H9 (cell line): Measurements from ENCODE around the gene MNAT1. TPM values are rescaled to one million over a fixed set of nuclear protein-coding genes. Genes with fewer than 3 reads are reported as not detected.

ENCODE experiments used
- DNase-seq: peaks from one replicate; pipeline ENCODE4 v3.0.0-alpha.2; 2017
- H2AFZ ChIP-seq: one replicate; pipeline ENCODE4 v1.6.1; 2013; ENCODE audit warnings: mild to moderate bottlenecking, low read length, control low read depth, moderate library complexity
- H2AK5ac ChIP-seq: 2 replicates; pipeline ENCODE4 v1.6.1; 2013; ENCODE audit warnings: low read length, control low read depth, mixed read lengths; ENCODE audit not compliant: insufficient read length
- H2BK120ac ChIP-seq: one replicate; pipeline ENCODE4 v1.6.1; 2013; ENCODE audit warnings: low read depth, mild to moderate bottlenecking, low read length, control low read depth, inconsistent platforms; ENCODE audit not compliant: poor library complexity, severe bottlenecking
- H2BK12ac ChIP-seq: 2 replicates; pipeline ENCODE4 v1.6.1; 2013; ENCODE audit warnings: low read length, control low read depth, mixed read lengths, low read depth; ENCODE audit not compliant: insufficient read length
- H2BK15ac ChIP-seq: 2 replicates; pipeline ENCODE4 v1.6.1; 2013; ENCODE audit warnings: low read depth, low read length, control low read depth
- H2BK20ac ChIP-seq: one replicate; pipeline ENCODE4 v1.6.1; 2013; ENCODE audit warnings: low read depth, mild to moderate bottlenecking, low read length, control low read depth, inconsistent platforms; ENCODE audit not compliant: poor library complexity, severe bottlenecking
- H2BK5ac ChIP-seq: 2 replicates; pipeline ENCODE4 v1.6.1; 2013; ENCODE audit warnings: low read length, control low read depth, mixed read lengths; ENCODE audit not compliant: insufficient read length
- H3K14ac ChIP-seq: 2 replicates; pipeline ENCODE4 v1.6.1; 2013; ENCODE audit warnings: low read length, control low read depth; ENCODE audit not compliant: insufficient read depth
- H3K18ac ChIP-seq: 2 replicates; pipeline ENCODE4 v1.6.1; 2013; ENCODE audit warnings: low read depth, mild to moderate bottlenecking, mixed read lengths, low read length, control low read depth; ENCODE audit not compliant: insufficient read length
- H3K23ac ChIP-seq: 2 replicates; pipeline ENCODE4 v1.6.1; 2013; ENCODE audit warnings: low read length, control low read depth, mixed read lengths, low read depth; ENCODE audit not compliant: insufficient read length
- H3K23me2 ChIP-seq: 2 replicates; pipeline ENCODE4 v1.6.1; 2013; ENCODE audit warnings: low read depth, mild to moderate bottlenecking, mixed read lengths, low read length, control low read depth; ENCODE audit not compliant: insufficient read length, poor library complexity, severe bottlenecking
- H3K27ac ChIP-seq: 2 replicates; pipeline ENCODE4 v1.5.1; 2013; ENCODE audit warnings: low read length, control low read depth, mixed read lengths, low read depth; ENCODE audit not compliant: insufficient read length
- H3K27me3 ChIP-seq: 2 replicates; pipeline ENCODE4 v1.6.1; 2013; ENCODE audit warnings: low read length, control low read depth, inconsistent platforms; ENCODE audit not compliant: insufficient read depth
- H3K4ac ChIP-seq: 2 replicates; pipeline ENCODE4 v1.6.1; 2013; ENCODE audit warnings: low read depth, mild to moderate bottlenecking, control low read depth, inconsistent platforms, low read length, moderate library complexity
- H3K4me1 ChIP-seq: 2 replicates; pipeline ENCODE4 v1.6.1; 2013; ENCODE audit warnings: low read length, control low read depth, inconsistent platforms; ENCODE audit not compliant: insufficient read depth
- H3K4me2 ChIP-seq: 2 replicates; pipeline ENCODE4 v1.6.1; 2013; ENCODE audit warnings: low read length, control low read depth, mixed read lengths; ENCODE audit not compliant: insufficient read length, insufficient read depth
- H3K56ac ChIP-seq: 2 replicates; pipeline ENCODE4 v1.6.1; 2013; ENCODE audit warnings: low read depth, mild to moderate bottlenecking, mixed read lengths, low read length, control low read depth; ENCODE audit not compliant: insufficient read length
- H3K79me1 ChIP-seq: 2 replicates; pipeline ENCODE4 v1.6.1; 2013; ENCODE audit warnings: low read depth, mild to moderate bottlenecking, moderate library complexity, low read length, control low read depth, inconsistent platforms; ENCODE audit not compliant: insufficient read depth, poor library complexity, severe bottlenecking
- H3K79me2 ChIP-seq: 2 replicates; pipeline ENCODE4 v1.6.1; 2013; ENCODE audit warnings: low read length, control low read depth, inconsistent platforms; ENCODE audit not compliant: insufficient read depth
- H3K9ac ChIP-seq: 2 replicates; pipeline ENCODE4 v1.6.1; 2013; ENCODE audit warnings: low read length, control low read depth, mixed read lengths; ENCODE audit not compliant: insufficient read length; ENCODE audit errors: extremely low read depth
- H3K9me3 ChIP-seq: one replicate; pipeline ENCODE4 v1.6.1; 2013; ENCODE audit warnings: low read depth, low read length, inconsistent platforms; ENCODE audit not compliant: control insufficient read depth
- H3T11ph ChIP-seq: one replicate; pipeline ENCODE4 v1.6.1; 2013; ENCODE audit warnings: mild to moderate bottlenecking, low read length, control low read depth, inconsistent platforms
- H4K20me1 ChIP-seq: one replicate; pipeline ENCODE4 v1.6.1; 2013; ENCODE audit not compliant: control insufficient read depth, insufficient read length, insufficient read depth
- H4K5ac ChIP-seq: 2 replicates; pipeline ENCODE4 v1.6.1; 2013; ENCODE audit warnings: low read depth, mild to moderate bottlenecking, mixed read lengths, low read length, control low read depth; ENCODE audit not compliant: insufficient read length
- H4K8ac ChIP-seq: replicated peaks from 2 replicates; pipeline ENCODE4 v1.6.1; 2013; ENCODE audit warnings: low read length, control low read depth, mixed read lengths, low read depth; ENCODE audit not compliant: insufficient read length
- H4K91ac ChIP-seq: 2 replicates; pipeline ENCODE4 v1.6.1; 2013; ENCODE audit warnings: low read depth, mild to moderate bottlenecking, moderate library complexity, mixed read lengths, low read length, control low read depth; ENCODE audit not compliant: insufficient read length
- H3K27ac Mint-ChIP-seq, 3 experiments: 2 replicates in 2 of 3; 3 replicates in 1 of 3; pipeline ENCODE4 v1.8.0; 2020 to 2021; ENCODE audit warnings: mixed read lengths in 3 of 3, mild to moderate bottlenecking in 1 of 3, moderate library complexity in 1 of 3
- H3K27me3 Mint-ChIP-seq: 2 replicates; pipeline ENCODE4 v1.8.0; 2021; ENCODE audit warnings: low read depth, mild to moderate bottlenecking, moderate library complexity, mixed read lengths
- H3K36me3 Mint-ChIP-seq, 3 experiments: 2 replicates in 2 of 3; 3 replicates in 1 of 3; pipeline ENCODE4 v1.8.0; 2020 to 2021; ENCODE audit warnings: low read depth in 3 of 3, mixed read lengths in 3 of 3; ENCODE audit not compliant: insufficient read depth in 1 of 3
- H3K4me1 Mint-ChIP-seq, 2 experiments: 2 replicates each; pipeline ENCODE4 v1.8.0; 2020; ENCODE audit warnings: mixed read lengths in 2 of 2
- H3K4me3 Mint-ChIP-seq, 2 experiments: 2 replicates in 1 of 2; 3 replicates in 1 of 2; pipeline ENCODE4 v1.8.0; 2020 to 2021; ENCODE audit warnings: mild to moderate bottlenecking in 2 of 2, mixed read lengths in 2 of 2, moderate library complexity in 1 of 2
- H3K9me3 Mint-ChIP-seq, 2 experiments: 2 replicates in 1 of 2; 3 replicates in 1 of 2; pipeline ENCODE4 v1.8.0; 2020; ENCODE audit warnings: mild to moderate bottlenecking in 2 of 2, mixed read lengths in 2 of 2, moderate library complexity in 1 of 2
- CTCF ChIP-seq: fragments of 200-600 bp; sonication (generic); conservative IDR thresholded peaks from 3 replicates; pipeline ENCODE4 v1.8.0; 2021; ENCODE audit warnings: antibody characterized with exemption, mild to moderate bottlenecking
- WGBS: extraction: QIAGEN DNeasy Blood & Tissue Kit; methylation state at CpG from one replicate; pipeline ENCODE4 v1.1.7; 2013; ENCODE audit warnings: missing lambda C conversion rate, low lambda C conversion rate, mixed read lengths; ENCODE audit not compliant: insufficient read length; ENCODE audit errors: extremely low coverage; 5-methylcytosine and 5-hydroxymethylcytosine counted together
- total RNA-seq: library from RNA; stranded (reverse); gene quantifications from 2 replicates; pipeline ENCODE4 v1.2.1, GENCODE V29; 2021

MNAT1 gene
- total RNA-seq, 1 experiment from 2014 or later = 43.1 TPM

- Histone ChIP-seq H3K56ac (no peak overlapping the region), H2AK5ac (no peak overlapping the region), H2BK15ac (no peak overlapping the region), H3K23ac (no peak overlapping the region), H3K9ac (no peak overlapping the region), H2BK5ac (no peak overlapping the region), H3K18ac (no peak overlapping the region), H3K4ac (no peak overlapping the region), H2AFZ (no peak overlapping the region), H4K8ac (no peak overlapping the region), H3K4me1 (no peaks in the 10 kb centered on the region), H3T11ph (no peak overlapping the region), H3K27me3 (no peaks in the 10 kb centered on the region), H3K79me1 (no peaks in the 10 kb centered on the region), H4K5ac (no peak overlapping the region), H2BK120ac (no peak overlapping the region), H3K14ac (no peak overlapping the region), H3K9me3 (no peaks in the 10 kb centered on the region), H3K27ac (no peak overlapping the region), H4K91ac (no peak overlapping the region), H3K4me2 (no peak overlapping the region), H3K79me2 (no peaks in the 10 kb centered on the region), H2BK20ac (no peak overlapping the region), H3K23me2 (no peaks in the 10 kb centered on the region), H4K20me1 (no peaks in the 10 kb centered on the region), H2BK12ac (no peak overlapping the region)
- no peak overlapping the region for H3K27ac Mint-ChIP-seq
- H3K4me1 Mint-ChIP-seq = no peaks in the 10 kb centered on the region
- H3K27me3 Mint-ChIP-seq = no peaks in the 10 kb centered on the region
- WGBS = no CpG with 5 or more reads among the region's 2 CpGs
- no peak for TF ChIP-seq CTCF
- H3K36me3 Mint-ChIP-seq = no peaks in the 10 kb centered on the region
- H3K4me3 Mint-ChIP-seq = no peak overlapping the region
- no peaks in the 10 kb centered on the region; a peak in 1 of 5 replicates for H3K9me3 Mint-ChIP-seq
- no peak for DNase-seq
These were observed 230.3 kb downstream of the MNAT1 start for GRCh38 chr14:60964904-60965303.
